OCI-LY7 (cell line): Measurements from ENCODE around the gene CLEC4G. TPM values are rescaled to one million over a fixed set of nuclear protein-coding genes. Genes with fewer than 3 reads are reported as not detected.
A peak's percentile ranks its signal among the peaks of the same experiment; 100 is the strongest.

Experiments used
- BruUV-seq: library from RNA; stranded (reverse); fragments of 400-500 nt; replicated peaks from 2 replicates; lab custom pipeline; 2021; lab: Mats Ljungman, UMichigan
- CTCF ChIA-PET: fragments of 300-600 bp; sonication (Branson Sonifier 250); formaldehyde crosslinking; loops from one replicate; lab custom pipeline; 2022; ENCODE audit warnings: antibody characterized with exemption; ENCODE audit not compliant: unreplicated experiment; lab: Charles Lee
- POLR2A ChIA-PET: fragments of 300-600 bp; sonication (Branson Sonifier 250); formaldehyde crosslinking; loops from one replicate; lab custom pipeline; 2022; ENCODE audit warnings: antibody characterized with exemption; lab: Charles Lee
- DNase-seq: peaks from one replicate; pipeline ENCODE4 v3.0.0-alpha.2; 2015; ENCODE audit warnings: low spot score
- H2AFZ ChIP-seq: fragments of 200-600 bp; sonication (generic), shearing (Covaris generic); 2 replicates; pipeline ENCODE4 v1.6.1; 2014; ENCODE audit warnings: mild to moderate bottlenecking, antibody characterized with exemption, low read length, moderate library complexity
- H3K27ac ChIP-seq: fragments of 200-600 bp; sonication (generic); 2 replicates; pipeline ENCODE4 v1.5.1; 2014; ENCODE audit warnings: mixed run types, low read depth, mild to moderate bottlenecking, moderate library complexity, low read length, inconsistent platforms; ENCODE audit not compliant: poor library complexity, severe bottlenecking
- H3K36me3 ChIP-seq: fragments of 200-600 bp; sonication (generic); 2 replicates; pipeline ENCODE4 v1.6.1; 2014; ENCODE audit warnings: mild to moderate bottlenecking, antibody characterized with exemption, low read length, moderate library complexity, mixed read lengths; ENCODE audit not compliant: insufficient read depth
- H3K4me1 ChIP-seq: fragments of 200-600 bp; sonication (generic); 2 replicates; pipeline ENCODE4 v1.5.1; 2014; ENCODE audit warnings: mild to moderate bottlenecking, low read length; ENCODE audit not compliant: insufficient read depth, poor library complexity, severe bottlenecking
- H3K4me2 ChIP-seq: fragments of 200-600 bp; sonication (generic); 2 replicates; pipeline ENCODE4 v1.6.1; 2014; ENCODE audit warnings: mild to moderate bottlenecking, low read length
- H3K4me3 ChIP-seq: fragments of 200-600 bp; sonication (generic); 2 replicates; pipeline ENCODE4 v1.5.1; 2014; ENCODE audit warnings: mild to moderate bottlenecking, low read depth, low read length; ENCODE audit not compliant: poor library complexity, severe bottlenecking
- H3K79me2 ChIP-seq: fragments of 200-600 bp; sonication (generic); 2 replicates; pipeline ENCODE4 v1.6.1; 2016; ENCODE audit warnings: low read depth, mild to moderate bottlenecking, low read length, moderate library complexity, mixed read lengths; ENCODE audit not compliant: insufficient read depth
- H3K9me2 ChIP-seq: fragments of 200-600 bp; sonication (generic); 2 replicates; pipeline ENCODE4 v1.6.1; 2016; ENCODE audit warnings: mild to moderate bottlenecking, low read length, mixed read lengths; ENCODE audit not compliant: insufficient read depth
- H3K9me3 ChIP-seq: fragments of 200-600 bp; sonication (generic); 2 replicates; pipeline ENCODE4 v1.6.1; 2014; ENCODE audit warnings: mild to moderate bottlenecking, mixed run types, low read length, mixed read lengths
- H4K20me1 ChIP-seq: fragments of 200-600 bp; sonication (generic); 2 replicates; pipeline ENCODE4 v1.6.1; 2014; ENCODE audit warnings: mild to moderate bottlenecking, antibody characterized with exemption, low read length, moderate library complexity, mixed read lengths; ENCODE audit not compliant: insufficient read depth
- CTCF ChIP-seq: fragments of 200-600 bp; sonication (generic); conservative IDR thresholded peaks from 2 replicates; pipeline ENCODE4 v1.5.1; 2014; ENCODE audit warnings: mild to moderate bottlenecking, antibody characterized with exemption, low read length, moderate library complexity, mixed read lengths
- EZH2phosphoT487 ChIP-seq: fragments of 200-600 bp; sonication (generic); IDR thresholded peaks from 2 replicates; pipeline ENCODE4 v1.6.1; 2018; ENCODE audit warnings: low read depth, borderline replicate concordance, mild to moderate bottlenecking, mixed run types, antibody characterized with exemption, low read length, moderate library complexity, mixed read lengths
- intact Hi-C: fragments of 100-400 bp; cut with micrococcal nuclease; formaldehyde crosslinking; loops from one replicate; pipeline ENCODE4 v1.10.0; 2022; ENCODE audit not compliant: unreplicated experiment
- total RNA-seq, 2 experiments: library from RNA; depleted of rRNA in 1 of 2; stranded (reverse); fragments of >200 nt in 1 of 2; shearing (Covaris generic) in 1 of 2; gene quantifications; 2 replicates each; pipeline ENCODE4 v1.2.3, GENCODE V29; 2014 to 2022

CLEC4G gene
- total RNA-seq, 2 experiments from 2014 or later = not detected

GRCh38 chr19:7682175-7682855 lies 49.6 kb downstream of the CLEC4G start:
- no peak overlapping the region for H2AFZ ChIP-seq

GRCh38 chr19:7681340-7682174 lies 50.4 kb downstream of the CLEC4G start:
- Histone ChIP-seq H3K4me3 (peak overlapping the region; percentile 96), H3K79me2 (peaks cover 14% of the 10 kb centered on the region; the same call in 1 of the 2 replicates), H3K9me2 (no peaks in the 10 kb centered on the region), H3K9me3 (no peaks in the 10 kb centered on the region), H2AFZ (peak overlapping the region; percentile 53; the same call in 1 of the 2 replicates), H3K4me1 (peaks cover 37% of the 10 kb centered on the region), H3K36me3 (peaks cover 34% of the 10 kb centered on the region), H3K27ac (peak overlapping the region; percentile 48), H4K20me1 (no peaks in the 10 kb centered on the region), H3K4me2 (peak overlapping the region; percentile 92)
- intact Hi-C loops = loop anchor here (2.0 kb wide), 2 partner anchors 21 to 579 kb away; partner anchors contain the start of gene FCER2
- no TSS peak for BruUV-seq
- POLR2A ChIA-PET = interaction anchor here (0.6 to 1.2 kb wide), 3 partner anchors 14 to 44 kb away, joined by 3 to 5 read pairs (median 4); no protein-coding TSS in a partner anchor
- CTCF ChIA-PET = interaction anchor here (0.6 to 1.3 kb wide), 7 partner anchors 16 to 150 kb away, joined by 3 to 8 read pairs (median 4); partner anchors contain the start of genes PET100 and XAB2
- peak; percentile 87 for DNase-seq
- TF ChIP-seq EZH2phosphoT487 (no peak), CTCF (peak; percentile 73)

More at GRCh38 chr19:7682175-7682855, 49.6 kb downstream of the CLEC4G start:
- H3K4me3 ChIP-seq = peak overlapping the region; percentile 96
- H3K9me3 ChIP-seq = no peaks in the 10 kb centered on the region
- TSS peak; percentile 91 for BruUV-seq
- DNase-seq = no peak
- intact Hi-C loops = no loop called here
- peaks cover 14% of the 10 kb centered on the region; the same call in 1 of the 2 replicates for H3K79me2 ChIP-seq
- no peak for TF ChIP-seq EZH2phosphoT487
- TF ChIP-seq CTCF = no peak
- H3K4me1 ChIP-seq = peaks cover 30% of the 10 kb centered on the region
- POLR2A ChIA-PET = no interaction called here
- no peak overlapping the region for H3K27ac ChIP-seq
- H4K20me1 ChIP-seq = no peaks in the 10 kb centered on the region
- H3K4me2 ChIP-seq = peak overlapping the region; percentile 92
- CTCF ChIA-PET = no interaction called here
- H3K9me2 ChIP-seq = no peaks in the 10 kb centered on the region
- H3K36me3 ChIP-seq = peaks cover 34% of the 10 kb centered on the region
